HG02852 (cell line): Measurements from ENCODE around the gene PTTG1IP.

Experiments used
- ATAC-seq: cut with Tn5 transposase; IDR thresholded peaks from one replicate; pipeline ENCODE4 v1.9.1; 2021; ENCODE audit warnings: mild to moderate bottlenecking, moderate library complexity; ENCODE audit not compliant: unreplicated experiment

The PTTG1IP gene

DNA sequence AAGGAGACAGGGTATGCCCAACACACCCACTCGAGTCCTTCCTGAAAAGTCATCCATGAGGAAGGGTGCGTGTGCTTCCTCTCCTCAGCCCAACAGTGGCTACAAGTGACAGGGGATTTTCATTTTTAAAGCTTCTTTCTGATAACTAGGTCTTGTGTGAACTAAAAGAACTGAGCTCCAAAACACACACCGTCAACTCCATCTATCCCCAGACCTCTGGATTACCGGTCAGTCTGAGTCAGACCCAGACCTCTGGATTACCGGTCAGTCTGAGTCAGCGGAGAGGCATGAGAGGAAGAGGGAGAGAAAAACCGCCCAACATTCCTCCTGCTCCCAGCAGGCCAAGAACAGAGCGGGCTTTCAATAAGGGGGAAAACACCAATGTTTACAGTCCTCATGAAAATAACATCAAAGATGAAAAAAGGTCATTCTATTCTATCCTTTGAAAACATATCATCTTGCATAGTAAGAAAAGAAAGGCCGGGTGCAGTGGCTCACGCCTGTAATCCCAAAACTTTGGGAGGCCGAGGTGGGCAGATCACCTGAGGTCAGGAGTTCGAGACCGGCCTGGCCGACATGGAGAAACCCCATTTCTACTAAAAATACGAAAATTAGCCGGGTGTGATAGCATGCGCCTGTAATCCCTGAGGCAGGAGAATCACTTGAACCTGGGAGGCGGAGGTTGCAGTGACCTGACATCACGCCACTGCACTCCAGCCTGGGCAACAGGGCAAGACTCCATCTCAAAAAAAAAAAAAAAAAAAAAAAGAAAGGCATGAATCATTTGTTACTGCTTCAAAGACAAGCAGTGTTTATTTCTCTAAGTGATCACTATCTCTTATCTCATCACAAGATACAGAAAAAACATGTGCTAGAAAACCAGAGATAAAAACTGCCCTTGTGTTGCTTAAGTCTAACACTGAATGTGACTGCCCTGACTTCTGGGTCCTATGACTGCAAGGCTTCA, 3.4 kb downstream of the PTTG1IP start:
- ATAC-seq, result no peak

DNA sequence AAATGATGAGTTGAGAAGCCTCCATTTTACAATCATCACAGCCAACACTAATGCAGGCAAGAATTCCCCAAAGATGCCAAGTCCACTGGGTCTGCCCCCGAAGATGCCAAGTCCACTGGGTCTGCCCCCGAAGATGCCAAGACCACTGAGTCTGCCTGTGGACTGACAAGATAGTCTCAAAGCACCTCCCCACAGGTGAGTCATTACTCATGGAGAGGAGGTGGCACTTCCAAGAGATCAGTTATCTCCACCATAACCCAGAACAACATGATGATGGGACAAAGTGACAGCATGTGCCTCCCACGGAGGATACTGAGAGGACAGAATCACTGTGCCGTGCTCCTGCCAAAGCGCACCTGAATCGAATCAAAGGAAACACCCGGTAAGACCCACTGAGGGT, 4.8 kb downstream of the PTTG1IP start:
- no peak for ATAC-seq

DNA sequence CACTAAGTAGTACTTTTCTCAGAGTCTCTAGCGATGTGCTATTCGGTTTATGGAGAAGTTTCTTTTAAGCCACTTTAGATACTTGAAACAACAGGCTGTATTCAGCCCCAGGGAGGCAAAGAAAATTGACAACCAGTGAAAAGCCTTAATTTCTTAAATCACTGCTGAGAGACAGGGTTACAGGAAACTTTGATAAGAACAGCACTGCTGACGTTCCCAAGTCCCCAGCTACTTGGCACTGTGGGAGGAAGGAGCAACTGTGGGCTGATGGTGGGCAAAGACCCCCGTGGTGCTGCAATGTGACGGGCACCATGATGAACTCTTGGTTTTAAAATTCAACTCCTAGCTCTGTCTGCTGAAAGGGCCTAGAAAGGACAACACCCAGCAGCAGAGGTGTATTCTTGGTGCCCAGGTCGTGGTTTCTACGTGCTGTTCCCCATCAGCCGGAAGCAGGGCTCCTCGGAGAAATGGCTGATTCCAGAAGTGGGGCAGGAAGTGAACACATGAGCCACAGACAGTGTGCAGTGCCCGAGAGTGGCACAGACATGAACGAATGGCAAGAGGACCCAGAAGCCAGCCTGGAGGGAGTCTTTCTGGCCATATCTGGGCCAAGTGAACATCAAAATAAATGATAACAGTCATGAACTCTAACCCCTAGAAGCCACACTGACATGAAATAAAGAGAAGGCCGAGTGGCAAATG, 5.3 kb downstream of the PTTG1IP start:
- no peak for ATAC-seq

DNA sequence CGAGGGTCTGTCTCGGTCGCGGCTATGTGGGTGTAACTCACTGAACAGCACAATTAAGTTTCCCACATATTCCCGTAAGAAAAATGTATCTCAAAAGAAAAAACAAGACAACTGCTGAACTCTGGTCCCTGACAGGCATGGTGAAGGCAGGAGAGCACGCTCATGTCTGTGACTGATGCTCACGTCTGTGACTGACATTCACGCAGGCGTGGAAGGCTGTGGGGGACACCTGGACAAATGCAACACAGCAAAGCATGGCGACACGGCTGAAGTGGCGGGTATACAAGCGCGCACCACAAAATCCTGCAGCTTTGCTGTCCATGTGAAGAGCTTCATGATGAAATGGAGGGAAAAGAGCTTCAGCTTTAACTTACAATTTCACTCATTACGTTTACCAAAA, 6.0 kb downstream of the PTTG1IP start:
- no peak for ATAC-seq

DNA sequence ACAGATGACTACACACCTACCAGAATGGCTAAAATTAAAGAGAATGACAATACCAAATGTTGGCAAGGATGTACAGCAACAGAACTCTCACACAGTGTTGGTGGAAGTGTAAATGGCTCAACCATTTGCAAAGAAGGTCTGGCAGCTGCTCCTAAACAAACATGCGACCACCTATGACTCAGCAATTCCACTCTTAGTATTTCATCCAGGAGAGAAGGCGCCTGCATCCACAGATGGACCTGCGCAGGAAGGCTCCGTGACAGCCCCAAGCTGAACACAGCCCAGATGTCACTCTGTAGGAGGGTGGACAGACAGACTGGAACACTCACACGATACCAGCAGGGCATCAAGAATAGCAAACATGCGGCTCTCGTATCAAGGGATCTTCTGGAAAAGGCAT, 6.7 kb downstream of the PTTG1IP start:
- ATAC-seq, result no peak

DNA sequence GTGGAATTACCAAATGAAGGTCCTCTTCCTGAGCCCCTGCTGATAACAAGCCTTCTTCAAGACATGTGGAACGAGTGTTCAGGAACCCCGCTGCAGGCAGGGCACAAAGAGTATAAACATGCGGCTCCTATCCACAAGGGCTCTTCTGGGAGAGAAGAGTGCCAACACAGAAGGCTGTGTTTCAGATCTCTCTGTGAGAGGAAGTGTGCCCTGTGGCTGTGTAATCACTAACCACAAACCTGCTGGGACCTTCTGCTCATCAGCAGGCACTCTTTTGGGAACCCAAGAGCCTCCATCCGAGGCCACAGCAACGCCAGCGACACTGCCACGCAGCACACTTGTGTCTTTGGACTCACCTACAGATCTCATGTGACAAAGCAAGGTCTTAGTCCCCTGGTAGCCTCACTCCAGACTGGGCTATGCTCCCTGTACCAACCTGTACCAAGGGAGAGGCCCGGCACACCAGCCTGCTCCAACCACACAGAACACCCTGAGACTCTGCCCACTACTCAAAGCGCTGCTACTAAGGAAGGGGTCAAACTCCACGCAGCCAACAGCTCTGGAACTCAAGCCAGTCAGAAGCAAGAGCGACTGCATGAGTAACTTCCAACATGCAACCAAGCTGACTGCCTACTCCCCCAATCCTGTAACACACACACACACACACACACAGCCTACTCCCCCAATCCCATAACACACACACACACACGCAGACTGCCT, 7.8 kb downstream of the PTTG1IP start:
- ATAC-seq, result no peak

DNA sequence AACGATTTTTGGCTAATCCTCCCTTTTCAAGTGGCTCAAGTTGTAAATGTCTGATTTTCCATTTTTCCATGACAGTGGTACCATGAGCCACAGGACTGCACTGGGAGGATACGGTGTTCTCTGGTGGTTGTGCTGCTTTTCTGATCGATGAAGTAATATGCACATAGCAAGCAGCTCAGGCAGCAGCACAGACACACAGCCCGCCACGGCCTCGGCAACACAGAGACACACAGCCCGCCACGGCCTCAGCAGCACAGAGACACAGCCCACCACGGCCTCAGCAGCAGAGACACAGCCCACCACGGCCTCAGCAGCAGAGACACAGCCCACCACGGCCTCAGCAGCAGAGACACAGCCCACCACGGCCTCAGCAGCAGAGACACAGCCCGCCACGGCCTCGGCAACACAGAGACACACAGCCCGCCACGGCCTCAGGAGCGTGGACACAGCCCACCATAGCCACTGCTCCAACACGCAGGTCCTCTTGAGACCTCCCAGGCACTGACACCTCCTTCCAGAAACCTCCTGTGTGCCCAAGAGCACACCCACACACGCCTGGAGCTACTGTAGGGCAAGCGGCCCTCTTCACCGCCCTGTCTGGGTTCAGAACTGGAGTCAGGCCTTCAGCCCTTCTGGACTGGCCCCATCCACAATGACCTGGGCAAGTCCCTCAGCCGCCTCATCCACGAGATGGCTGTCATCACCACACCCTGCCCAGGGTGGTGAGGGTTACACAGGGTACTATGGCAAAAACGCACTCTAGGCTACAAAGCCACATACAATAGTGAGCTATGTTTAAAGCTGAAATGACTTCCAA, 10.4 kb downstream of the PTTG1IP start:
- ATAC-seq, result no peak

DNA sequence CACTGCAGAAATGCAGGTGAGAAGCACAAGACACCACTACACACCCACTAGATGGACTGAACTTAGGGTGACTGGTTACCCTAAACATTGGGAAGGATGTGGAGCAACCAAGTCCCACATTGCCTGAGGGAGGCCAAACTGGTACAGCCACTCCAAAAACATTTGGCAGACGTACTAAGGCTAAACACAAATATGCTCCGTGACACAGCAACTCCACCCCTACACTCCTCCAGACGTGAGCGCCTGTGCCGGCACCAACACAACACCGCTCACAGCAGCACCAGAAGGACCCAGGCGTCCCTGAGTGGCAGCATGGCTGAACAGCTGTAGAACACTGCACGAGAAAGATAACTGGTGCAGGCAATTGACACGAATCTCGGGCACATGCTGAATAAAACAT, 14.7 kb downstream of the PTTG1IP start:
- no peak for ATAC-seq

DNA sequence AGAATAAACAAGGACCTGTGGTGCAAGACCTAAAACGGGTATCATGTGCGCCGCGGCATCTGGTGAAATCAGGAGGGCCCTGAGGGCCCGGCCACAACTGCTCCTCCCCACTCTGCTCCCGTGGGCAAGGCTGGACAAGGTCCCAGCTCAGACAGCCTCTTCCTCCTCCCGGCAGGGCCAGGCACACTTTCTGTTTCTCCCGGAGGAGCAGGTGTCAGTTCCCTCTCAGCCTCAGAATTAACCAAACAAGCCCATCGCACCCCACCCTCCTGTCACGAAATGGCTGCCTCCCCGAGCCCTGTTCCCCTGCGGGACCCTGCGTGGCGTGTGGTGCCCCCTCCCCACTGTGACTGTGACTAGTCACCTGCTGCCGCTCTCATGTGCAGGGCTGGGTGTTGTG, 15.2 kb downstream of the PTTG1IP start:
- ATAC-seq, result no peak

DNA sequence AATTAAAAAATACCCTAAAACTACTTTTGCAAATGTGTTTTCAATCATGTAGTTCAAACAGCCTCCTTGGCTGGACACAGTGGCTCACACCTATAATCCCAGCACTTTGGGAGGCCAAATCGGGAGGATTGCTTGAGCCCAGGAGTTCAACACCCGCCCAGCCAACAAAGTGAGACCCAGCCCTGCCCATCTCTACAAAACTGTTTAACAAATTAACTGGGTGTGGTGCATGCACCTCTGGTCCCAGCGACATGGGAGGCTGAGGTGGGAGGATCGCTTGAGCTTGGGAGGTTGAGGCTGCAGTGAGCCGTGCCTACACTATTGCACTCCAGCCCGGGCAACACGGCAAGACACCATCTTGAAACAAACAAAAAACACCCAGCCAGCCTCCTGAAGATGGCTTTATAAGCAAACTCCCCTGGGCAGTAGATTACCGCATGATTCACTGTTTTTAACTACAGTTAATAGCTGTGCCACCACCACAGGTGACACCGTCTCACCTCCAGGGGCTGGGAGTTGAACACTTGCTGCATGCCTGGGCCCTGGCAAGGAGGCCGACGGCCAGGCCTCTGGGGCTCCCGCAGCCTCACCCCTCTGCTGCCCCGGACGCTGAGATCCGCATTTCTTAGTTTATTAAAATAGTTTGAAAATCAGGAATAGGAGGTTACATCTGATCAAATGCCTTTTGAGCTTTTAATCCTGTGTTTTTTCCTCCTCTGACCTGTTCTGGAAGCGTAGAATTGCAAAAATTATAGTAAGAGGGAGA, 16.2 kb downstream of the PTTG1IP start:
- ATAC-seq, result no peak

DNA sequence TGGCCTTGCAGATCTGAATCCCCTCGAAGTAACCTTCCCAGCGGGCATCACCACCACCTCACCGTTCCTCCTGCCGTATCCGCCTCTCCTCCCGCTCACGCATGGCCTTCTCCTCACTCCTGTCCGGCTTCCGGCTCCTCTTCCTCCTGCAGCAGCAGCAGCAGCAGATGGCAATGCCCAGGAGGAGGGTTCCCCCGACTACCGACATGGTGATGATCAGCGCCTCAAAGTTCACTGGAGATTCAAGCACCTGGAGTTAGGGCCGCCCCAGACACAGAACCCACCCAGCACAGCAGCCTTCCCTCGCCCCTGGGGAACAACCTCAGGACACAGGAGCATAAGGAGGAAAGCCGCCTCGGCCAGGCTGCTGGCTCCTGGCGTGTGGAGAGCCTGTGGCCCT, 17.4 kb downstream of the PTTG1IP start:
- no peak for ATAC-seq

DNA sequence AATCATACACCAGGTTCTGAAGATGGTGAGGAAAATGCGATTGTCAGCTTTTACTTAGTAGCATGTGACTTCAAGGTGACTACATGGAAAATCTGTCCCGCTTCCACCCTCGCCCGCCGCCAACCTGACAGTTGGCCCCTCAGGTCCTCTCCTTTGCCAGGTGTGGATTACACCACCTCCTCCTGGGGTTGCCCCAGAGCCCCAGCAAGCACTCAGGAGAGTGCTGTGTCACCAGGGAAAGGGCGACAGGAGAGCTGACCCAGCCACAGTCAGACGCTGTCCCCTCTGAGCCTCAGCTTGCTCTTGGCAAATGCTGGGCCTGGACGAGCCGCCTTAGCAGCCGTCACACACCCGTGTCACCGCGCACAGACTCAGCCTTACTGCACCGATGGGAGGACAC, 17.9 kb downstream of the PTTG1IP start:
- no peak for ATAC-seq

DNA sequence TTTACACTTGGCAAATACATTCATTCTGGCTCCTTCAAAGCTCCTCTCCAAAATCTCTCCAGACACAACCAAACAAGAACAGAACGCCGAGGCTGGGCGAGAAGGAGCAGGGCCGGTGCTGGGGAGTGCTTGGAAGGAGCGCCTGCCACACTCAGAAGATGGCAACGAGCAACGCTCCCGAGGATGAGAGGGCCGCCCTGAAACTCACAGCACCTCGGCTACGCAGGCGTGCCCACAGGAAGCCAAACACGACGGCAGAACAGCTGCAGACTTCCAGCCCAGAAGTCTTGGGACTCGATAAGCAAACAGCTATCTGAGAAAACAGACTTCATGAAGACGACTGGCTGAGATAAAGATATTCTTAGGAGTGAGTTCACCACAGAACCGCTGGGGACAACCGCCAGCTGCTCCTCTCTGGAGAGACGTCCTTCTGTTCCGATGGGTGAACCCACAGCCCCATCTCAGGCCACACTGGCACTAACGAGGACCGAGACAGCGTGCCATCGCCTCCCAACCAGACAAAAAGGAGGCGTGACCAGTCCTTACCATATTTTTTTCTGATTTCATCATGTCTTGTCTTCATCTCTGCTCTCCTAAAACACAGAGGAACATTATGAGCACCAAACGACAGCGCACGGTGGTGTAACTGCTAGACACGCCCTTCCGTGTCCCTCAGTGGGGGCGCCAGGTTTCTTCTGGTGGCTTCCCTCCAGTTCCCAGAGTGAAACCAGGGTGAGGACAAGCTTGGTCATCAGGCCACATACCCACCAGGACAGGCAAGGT, 18.6 kb downstream of the PTTG1IP start:
- ATAC-seq, result no peak

DNA sequence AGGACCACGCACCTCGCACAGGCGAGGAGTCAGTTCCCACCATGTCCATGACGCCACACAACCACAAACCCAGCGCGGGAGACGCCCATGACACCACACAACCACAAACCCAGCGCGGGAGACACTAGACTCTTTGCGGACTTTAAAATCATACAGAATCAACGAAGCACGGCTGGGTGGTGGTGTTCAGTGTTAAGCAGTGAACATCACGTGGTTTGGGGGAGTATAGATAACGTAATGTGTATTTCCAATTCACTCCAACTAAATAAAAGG, 19.2 kb downstream of the PTTG1IP start:
- no peak for ATAC-seq

DNA sequence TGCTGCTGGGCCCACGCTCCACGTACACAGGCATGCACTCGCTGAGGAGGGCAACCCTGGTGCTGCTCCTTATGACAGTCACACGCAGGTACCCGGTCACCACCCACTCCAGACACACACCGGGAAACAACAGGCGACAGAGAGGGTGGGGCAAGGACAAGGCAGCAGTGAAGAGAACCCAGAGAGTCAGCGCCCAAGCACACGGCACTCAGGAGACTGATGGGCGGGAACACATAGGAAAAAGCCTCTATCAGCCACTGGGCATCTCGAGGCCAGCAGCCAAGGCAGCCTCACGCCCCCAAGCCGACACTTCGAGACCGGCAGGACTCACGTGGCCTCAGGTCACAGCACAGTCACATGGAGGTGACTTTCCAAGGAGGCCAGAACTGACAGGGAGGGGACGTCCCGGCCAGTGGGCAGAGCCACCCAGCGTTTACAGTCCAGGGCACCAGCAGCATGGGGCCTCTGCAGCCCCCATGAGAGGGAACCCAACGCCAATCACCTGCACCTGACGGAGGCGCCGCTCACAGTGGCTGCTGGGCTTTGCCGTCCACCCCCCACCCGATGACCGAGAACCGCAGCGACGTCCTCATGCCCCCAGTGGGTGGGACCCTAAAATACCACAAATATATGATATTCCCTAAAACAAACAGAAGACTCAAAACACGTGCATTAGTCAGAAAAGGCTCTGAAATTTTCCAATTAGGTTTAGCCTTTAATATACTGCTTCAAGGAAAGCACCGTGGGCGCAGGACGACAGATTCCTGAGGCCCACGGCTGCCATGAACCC, 19.7 kb downstream of the PTTG1IP start:
- no peak for ATAC-seq

DNA sequence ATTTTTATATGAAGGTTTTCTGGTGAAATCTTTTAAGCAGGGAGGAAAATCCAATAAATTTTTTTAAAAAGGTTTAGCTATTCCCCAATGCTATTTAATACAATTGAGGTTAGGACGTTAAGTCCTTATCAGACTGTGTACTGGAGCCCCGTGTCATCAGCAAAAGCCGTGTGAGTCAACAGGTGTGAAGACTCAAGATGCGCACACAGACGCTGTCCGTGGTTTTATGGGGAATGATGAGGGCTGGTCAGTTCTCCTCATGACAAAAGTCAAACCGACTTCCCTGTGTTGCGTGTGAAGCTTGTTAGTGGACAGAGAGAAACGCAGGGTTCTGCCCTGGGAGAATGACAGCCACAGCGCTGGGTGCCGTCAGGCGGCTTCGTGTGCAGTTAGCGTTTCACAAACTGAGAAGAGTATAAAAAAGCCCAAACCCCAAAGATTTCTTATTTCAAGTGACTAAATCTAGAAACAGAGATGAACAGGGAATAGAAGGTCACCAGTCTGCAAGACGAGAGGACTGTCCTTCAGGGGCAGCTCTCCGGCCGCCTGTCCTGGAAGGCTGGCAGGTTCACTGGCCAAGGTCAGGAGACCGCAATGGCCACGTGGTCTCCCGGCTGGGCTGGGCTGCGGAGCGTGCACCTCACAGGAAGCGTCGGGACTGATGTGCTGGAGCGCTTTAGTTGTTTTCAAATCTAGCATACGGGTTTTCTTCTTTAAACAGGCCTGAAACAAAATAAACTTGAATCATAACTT, 22.4 kb downstream of the PTTG1IP start:
- no peak for ATAC-seq

DNA sequence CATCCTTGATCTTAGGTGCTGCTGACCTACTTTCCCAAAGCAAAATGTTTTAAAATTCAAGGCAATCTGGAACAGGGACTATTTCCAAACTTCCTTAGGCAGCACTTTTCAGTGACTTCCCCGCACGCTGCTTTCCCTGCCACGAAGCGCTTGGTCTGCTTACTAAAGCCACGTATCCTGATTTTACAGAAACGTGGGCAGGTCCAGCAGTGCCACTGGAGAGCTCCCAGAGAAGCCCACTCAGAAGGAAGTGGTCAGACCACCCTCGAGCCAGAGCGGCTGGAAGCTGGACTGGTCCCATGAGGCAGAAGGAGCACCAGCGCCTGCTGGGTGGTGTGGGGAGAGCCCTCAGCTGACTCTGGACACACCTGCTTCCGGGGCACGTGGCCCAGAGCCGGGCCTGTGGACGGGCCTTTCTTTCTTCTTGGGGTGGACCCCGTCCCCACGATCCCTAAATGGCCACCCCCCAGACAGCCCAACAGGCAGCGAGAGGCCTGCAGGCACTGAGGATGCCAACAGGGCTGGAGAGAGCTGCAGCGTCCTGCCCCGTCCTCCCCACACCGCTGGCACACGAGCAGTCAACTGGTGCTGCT, 23.2 kb downstream of the PTTG1IP start:
- ATAC-seq, result no peak
